HG03045 (cell line): ENCODE data around the gene OLFML2A.
"Not testable (repeated sequence)": the region's sequence is repeated elsewhere in the genome, so short reads cannot be mapped to it uniquely, and the experiment has no call there.

ENCODE experiments used
- ATAC-seq: cut with Tn5 transposase; IDR thresholded peaks from one replicate; pipeline ENCODE4 v1.9.1; 2021; ENCODE audit warnings: mild to moderate bottlenecking, moderate library complexity; ENCODE audit not compliant: unreplicated experiment

The OLFML2A gene

DNA sequence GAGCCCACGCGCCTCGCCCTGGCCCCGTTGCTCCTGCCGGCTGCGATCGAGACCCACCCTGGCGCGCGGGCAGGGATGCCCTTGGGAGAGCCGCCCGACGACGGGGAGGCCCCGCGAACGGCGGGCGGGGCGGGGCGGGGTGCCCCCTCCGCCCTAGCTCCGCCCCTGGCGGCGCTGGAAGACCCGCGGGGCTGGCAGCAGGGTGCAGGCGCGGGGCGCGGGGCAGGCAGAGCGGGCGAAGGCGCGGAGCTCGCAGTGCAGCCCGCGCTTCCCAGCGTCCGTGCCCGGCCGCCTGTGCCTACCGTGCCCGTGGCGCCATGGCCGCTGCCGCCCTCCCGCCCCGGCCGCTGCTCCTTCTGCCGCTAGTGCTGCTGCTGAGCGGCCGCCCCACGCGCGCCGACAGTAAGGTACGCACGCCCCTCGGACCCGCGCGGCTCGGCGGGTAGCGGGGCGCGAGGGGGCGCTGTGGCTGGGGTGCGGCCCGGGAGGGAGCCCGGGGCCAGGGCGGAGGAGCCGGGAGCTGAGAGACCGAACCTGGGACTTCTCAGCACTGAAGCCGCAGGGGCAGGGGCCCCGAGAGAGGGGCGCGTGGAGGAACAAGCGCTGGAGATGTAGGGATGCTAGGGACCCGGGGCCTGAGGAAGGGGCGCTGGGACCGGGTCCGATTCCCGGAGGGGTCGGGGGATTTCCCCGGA lies at the start of gene OLFML2A:
OLFML2A (plus strand) TSS at position 180 of the 695 bp plus-strand sequence; CDS start at position 318, 138 bp downstream.
- no peak for ATAC-seq

DNA sequence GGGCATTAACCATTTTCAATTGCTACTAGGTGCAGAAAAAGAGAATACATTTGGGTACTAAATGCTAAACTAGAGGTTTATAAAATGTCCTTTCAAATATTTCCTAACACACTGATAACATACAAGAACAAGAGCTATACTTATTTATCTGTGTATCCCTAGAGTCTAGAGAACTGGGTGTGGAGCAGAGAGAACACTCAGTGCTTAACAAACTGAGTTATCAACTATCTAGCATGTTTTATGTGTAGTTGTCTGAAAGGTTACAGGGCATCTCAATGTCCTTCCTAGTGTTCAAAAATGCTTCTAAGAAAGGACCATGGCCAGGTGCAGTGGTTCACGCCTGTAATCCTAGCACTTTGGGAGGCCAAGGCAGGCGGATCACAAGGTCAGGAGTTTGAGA lies 46.2 kb upstream of the OLFML2A start:
- ATAC-seq, result no peak

DNA sequence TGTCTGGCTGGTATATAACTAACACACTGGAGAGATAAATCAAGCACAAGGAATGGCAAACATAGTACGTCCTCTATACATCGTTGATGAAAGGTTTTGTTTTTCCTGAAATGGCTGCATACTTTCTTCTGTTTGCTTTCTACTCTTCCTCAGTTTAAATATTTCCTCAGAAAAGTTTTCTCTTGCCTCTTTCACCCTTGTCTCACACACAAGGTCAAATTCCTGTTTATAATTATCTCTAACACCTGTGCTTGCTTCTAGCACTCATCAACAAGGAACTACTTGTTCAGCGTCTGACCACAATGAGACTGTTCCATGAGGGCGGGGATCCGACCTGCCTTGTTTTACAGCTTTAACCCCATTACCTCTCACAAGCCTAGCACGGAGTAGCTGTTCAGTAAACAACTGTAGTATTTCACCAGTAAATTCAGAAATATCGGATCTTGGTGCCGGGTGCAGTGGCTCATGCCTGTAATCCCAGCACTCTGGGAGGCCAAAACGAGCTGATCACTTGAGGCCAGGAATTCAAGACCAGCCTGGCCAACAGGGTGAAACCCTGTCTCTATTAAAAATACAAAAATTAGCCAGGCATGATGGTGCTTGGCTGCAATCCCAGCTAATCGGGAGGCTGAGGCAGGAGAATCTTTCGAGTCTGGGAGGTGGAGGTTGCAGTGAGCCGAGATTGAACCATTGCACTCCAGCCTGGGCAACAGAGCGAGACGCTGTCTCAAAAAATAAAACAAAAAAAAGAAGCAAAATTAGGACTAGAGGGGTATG lies 42.8 kb upstream of the OLFML2A start:
- no peak for ATAC-seq

DNA sequence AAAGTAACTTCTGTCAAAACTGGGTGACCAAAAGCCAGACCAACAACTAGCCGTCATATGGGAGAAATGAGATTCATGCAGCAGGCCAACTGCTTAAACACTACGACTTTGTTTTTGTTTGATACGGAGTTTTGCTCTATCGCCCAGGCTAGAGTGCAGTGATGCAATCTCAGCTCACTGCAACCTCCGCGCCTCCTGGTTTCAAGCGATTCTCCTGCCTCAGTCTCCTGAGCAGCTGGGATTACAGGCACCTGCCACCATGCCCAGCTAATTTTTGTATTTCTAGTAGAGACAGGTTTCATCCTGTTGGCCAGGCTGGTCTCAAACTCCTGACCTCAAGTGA lies 42.2 kb upstream of the OLFML2A start:
- ATAC-seq, result not testable (repeated sequence)

DNA sequence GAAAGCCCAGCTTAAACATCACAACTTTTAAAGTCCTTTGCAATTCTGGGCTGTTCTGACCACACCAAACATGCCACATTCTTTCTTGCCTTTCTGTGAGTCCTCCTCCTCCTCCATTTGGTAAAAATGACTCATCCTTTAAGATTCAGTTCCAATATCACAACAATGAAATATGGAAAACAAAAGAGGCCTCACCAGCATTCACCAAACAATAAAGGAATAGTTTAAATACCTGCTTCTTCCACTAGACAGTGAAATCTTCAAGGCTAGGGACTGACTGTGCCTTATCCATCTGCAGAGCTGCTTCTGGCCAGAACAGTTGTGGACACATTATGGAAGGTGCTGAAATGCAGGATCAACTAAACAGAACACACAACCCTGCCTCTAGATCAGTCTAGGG lies 41.8 kb upstream of the OLFML2A start:
- ATAC-seq, result no peak

DNA sequence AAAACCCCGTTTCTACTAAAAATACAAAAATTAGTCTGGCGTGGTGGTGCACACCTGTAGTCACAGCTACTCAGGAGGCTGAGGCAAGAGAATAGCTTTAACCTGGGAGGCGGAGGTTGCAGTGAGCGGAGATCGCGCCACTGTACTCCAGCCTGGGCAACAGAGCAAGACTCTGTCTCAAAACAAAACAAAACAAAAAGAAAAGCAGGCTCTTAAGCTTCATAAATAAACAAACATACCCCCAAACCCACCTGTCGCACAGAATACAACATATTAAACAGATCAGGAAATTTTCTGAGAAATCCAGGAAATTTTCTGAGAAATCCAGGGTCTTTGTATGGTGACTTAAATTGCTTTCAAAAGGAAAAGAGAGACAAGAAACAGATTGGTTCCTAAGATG lies 38.9 kb upstream of the OLFML2A start:
- ATAC-seq, result not testable (repeated sequence)

DNA sequence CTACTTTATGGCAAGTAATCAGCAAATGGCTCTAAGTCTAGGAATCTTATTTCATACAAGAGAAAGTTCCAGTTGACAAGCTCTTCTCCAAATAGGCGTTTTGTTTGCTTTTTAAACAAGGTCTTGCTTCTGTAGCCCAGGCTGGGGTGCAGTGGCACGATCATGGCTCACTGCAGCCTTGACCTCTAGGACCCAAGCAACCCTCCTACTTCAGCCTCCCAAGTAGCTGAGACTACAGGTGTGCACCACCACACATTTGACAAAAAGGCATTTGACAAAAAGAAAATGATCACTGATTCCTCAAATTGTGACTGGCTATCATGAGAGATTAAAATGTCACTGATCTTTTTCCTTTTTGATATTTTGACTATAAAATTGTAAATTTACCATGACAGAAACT lies 37.6 kb upstream of the OLFML2A start:
- no peak for ATAC-seq

DNA sequence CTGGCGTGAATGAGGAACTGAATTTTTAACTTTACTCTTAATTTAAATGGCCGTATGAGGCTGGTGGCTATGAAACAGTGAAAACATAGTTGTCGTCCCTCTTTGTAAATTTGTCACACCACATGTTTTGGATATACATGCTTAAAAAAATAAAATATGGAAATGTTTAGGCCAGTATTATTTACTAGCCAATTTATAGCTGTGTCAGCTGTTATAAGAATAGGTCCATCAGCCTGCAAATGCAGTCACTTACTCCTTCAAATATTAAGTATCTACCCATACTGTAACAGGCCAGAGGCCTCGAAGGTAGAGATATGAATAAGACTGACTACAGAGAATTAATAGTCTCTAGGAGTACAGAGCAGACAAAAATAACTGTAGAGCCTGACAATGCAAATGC lies 35.8 kb upstream of the OLFML2A start:
- no peak for ATAC-seq

DNA sequence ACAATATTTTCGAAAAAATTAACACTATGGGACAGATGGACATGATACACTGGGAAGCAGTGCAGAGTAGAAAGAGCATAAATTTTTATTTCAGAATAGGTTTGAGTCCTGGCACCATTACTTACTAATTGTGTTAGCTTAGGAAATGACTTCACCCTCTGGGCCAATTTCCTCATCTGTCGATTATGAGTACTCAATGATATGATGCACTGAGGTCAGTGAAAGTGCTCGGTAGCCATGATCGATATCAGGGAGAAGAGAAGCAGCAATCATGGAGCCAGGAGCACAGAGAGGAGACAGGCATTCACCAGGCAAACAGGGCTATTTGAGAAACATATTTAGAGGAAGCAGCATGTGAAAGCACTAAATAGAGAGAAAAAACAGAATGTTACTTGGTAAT lies 35.3 kb upstream of the OLFML2A start:
- ATAC-seq, result no peak

DNA sequence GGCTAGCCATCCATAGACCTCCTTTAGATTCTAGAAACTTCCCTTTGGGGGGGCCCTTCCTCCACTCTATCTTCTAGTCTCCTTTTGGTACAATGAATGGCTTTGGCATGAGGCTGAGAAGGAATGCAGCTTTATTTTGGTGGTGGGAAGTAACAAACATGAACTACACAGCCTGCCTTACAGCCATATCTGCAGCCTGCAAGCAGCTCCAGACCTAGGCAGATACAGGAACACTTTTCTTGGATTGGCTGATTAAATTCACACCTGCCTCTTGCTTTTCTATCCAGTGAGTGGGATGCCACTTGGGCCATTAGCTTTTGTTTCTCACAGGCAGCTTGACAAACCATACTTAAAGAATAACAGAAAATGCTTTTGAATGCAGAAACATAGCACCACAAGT lies 34.0 kb upstream of the OLFML2A start:
- ATAC-seq, result no peak

DNA sequence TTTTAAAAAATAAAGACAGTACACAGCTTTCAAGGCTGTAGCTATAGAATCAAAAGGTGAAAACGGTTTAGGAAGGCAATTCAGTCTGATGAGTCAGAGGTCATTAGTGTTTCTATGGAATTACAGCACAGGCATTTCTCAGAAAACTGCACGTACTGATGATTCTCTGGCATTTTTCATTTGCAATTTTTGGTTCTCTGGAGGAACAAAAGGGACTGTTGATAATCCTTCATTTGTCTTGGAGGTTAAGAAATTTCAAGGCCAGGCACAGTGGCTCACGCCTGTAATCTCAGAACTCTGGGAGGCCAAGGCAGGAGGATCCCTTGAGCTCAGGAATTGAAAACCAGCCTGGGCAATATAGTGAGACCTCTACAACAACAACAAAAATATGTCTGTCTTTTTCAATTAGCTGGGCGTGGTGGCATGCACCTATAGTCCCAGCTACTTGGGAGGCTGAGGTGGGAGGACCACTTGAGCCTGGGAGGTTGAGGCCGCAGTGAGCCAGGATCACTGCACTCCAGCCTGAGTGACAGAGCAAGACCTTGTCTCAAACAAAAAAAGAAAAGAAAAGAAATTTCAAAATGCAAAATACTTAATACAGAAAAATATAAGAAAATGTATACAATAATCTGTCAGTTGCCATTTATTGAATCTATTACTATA lies 33.1 kb upstream of the OLFML2A start:
- ATAC-seq, result no peak

DNA sequence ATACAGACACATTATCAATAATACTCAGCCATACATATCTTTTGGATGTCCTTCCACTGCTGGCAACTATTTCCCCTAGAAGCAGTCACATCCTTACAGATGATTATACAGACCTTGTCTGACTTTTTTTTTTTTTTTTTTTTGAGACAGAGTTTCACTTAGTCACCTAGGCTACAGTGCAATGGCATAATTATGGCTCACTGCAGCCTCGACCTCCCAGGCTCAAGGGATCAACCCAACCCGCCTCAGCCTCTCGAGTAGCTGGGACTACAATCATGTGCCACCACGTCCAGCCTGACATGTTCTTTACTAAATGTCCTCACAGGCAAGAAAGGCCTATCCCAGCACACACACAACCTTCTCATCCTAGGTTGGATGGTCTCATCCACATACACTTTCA lies 29.9 kb upstream of the OLFML2A start:
- ATAC-seq, result no peak

DNA sequence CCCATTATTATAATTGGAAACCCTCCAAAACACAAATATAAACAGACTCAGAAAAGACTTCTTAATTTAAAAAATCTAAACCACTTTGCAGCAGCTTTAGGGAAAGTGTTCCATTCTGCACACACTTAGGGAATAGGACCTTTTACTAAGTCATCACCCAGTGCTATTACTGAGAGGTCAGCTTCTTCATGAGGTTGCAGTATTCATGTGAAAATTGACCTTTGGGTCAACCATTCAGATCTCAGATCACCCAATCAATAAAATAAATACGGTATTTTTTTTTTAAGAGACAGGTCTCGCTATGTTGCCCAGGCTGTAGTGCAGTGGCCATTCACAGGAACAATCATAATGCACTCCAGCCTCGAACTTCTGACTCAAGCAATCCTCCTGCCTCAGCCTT lies 27.6 kb upstream of the OLFML2A start:
- no peak for ATAC-seq

DNA sequence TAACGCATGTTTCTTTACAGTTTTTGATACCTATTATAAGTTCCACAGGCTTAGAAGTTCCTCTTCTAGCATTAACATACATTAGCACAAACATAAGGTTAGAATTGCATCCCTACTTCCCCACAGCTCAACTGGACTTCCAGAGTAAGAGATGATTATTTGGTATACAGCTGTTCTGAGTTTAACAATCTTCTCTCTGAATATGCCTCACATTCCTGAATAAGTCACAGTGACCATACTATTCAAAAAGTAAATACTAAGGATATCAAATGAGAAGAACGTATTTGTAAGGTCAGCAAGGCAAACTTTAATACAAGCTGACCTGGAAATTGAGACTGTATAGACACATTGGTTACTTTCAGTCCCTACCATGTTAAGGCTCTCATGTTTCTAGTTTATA lies 27.2 kb upstream of the OLFML2A start:
- ATAC-seq, result no peak

DNA sequence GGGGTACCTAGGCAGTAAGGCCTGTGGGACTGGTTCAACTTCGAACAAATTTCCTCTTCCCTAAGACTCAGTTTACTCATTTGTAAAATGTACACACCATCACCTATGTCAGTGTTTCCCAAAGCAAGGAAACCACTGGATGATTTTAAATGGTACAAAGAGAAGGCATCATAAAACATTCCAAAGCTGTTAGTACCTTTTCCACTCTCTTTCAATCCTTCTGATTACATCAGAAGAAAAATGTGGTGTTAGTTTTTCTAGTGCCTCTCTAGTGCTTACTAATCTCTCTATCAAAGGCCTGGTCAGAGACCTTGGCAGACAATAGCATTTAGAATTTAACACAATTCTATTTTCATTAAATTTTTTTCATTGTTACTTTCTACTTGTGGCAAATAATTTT lies 24.0 kb upstream of the OLFML2A start:
- no peak for ATAC-seq

DNA sequence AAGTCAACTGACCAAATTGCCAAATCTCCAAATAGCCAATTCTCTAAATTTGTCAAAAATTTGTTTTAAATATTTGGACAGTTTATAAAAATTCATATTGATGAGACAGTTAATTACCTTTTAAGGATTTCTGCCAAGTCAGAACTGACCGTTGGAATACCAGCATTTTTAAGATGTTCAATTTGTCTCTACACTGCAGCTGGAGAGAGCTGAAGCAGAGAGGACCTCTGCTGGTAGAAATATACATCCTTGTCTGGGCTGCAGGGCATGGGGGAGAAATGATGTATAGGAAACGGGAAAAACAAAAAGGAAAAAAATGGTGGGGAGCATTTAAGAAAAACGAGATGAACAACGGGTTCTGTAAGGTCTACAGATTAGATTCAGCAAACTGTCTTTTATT lies 22.6 kb upstream of the OLFML2A start:
- ATAC-seq, result no peak

DNA sequence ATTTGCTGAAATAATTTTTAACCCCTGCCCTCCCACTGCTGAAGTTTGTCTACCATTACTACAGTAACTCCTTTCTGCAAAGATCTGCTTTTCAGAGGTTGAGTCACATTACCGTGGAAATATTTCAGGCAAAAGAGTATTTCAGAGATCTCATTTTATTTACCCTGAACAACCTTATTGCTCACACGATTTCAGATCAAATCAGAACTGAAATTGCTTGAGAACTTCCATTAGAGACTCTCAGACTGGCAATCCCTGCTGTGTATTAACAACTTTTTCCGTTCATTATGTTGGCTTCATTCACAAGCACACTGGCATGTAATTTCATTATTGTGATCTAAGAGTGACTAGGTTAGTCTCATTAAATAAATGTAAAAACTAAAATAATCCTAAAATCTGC lies 21.9 kb upstream of the OLFML2A start:
- ATAC-seq, result no peak

DNA sequence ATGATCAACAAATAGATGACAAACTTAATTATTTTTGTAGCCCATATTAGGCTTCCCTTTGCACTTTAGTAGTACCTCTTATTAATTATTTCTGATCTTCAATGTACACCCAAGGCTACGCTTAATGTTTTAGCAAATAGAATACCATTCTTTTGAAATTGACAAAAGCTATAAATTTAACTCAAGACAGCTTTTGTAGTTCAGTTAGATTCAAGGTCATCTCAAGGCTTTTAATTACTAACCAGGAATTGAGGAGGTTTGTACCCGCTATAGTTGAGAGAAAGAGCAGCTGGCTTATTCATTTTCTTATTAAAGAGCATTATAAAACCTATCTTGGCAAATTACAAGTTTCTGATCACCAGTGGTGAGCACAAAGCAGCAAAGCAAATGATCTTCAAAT lies 20.9 kb upstream of the OLFML2A start:
- no peak for ATAC-seq

DNA sequence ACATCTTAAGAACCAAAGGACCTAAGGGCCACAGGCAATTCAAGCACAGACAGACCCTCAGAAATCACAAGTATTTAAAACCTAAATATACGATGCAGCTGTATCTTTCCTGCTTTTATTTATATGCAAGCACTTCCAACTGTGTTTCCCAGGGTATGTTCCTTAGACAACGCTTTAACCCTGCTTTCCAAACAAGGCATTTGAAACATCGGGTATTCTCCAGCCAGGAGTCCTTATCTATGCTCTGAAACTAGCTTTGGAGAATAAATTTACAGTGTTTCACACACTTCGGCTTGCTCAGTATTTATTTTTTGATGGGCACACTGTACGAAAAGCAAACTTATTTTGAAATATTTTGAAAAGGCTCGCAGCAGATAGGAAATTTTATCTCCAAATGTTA lies 19.3 kb upstream of the OLFML2A start:
- ATAC-seq, result no peak

DNA sequence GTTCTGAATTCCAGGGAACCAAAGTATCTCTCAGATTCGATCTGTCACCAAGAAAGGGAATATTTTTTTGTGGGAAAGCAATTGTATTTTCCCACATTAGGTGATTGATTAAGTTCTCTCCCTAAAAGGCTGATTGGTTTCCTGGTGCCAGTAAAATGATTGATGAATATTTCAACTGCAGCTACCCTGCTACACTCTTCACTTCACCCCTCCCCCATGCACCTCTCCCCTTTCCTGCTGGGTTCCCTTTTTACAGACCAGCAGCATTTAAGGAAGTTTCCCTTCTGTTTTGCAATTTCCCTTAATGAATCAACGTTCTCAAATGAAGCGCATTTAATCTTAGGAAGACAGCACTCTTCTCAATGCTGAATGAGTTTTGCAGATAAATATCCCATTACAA lies 18.9 kb upstream of the OLFML2A start:
- ATAC-seq, result no peak

DNA sequence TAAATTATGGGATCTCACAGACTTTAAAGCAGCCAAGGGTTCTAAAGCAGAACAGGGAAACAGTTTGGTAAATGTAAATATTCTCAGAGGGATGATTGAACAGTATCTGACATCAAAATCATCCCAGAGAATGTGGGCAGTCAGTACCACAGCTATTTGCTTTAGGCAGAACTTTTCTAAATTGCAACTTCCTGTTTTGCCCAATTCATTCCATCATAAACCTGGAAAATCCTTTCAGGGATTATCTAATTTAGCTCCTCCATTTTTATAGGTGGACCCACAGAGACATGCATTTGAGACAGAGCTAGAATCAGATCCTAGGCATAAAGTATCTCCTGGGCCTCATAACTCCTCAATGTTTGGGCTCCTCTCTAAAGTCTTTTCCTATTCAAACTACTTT lies 18.2 kb upstream of the OLFML2A start:
- ATAC-seq, result no peak

DNA sequence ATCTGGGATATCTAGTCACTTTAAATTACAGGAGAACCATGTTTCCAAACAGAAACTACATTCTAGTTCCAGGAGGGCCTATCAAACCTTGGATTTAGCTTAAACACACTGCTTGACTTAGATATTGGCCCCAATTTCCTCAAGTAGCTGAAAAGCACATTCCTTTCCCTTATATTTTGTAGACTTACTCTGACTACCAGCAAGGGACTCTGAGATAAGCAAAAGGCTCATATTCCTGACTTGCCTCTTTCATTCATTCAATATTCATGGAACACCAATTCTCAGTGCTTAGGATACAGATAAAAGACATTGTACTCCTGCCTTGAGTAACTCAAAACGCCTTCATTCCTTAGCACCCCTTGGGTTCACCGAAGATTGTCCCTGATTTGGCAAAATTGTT lies 17.6 kb upstream of the OLFML2A start:
- no peak for ATAC-seq
